GM18520 (cell line): ENCODE data around the gene SLC16A5.
"Not testable (repeated sequence)": the region's sequence is repeated elsewhere in the genome, so short reads cannot be mapped to it uniquely, and the experiment has no call there.

Experiments
- ATAC-seq: cut with Tn5 transposase; IDR thresholded peaks from one replicate; pipeline ENCODE4 v1.9.1; 2021; ENCODE audit not compliant: unreplicated experiment

SLC16A5 gene, protein sequence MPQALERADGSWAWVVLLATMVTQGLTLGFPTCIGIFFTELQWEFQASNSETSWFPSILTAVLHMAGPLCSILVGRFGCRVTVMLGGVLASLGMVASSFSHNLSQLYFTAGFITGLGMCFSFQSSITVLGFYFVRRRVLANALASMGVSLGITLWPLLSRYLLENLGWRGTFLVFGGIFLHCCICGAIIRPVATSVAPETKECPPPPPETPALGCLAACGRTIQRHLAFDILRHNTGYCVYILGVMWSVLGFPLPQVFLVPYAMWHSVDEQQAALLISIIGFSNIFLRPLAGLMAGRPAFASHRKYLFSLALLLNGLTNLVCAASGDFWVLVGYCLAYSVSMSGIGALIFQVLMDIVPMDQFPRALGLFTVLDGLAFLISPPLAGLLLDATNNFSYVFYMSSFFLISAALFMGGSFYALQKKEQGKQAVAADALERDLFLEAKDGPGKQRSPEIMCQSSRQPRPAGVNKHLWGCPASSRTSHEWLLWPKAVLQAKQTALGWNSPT

DNA sequence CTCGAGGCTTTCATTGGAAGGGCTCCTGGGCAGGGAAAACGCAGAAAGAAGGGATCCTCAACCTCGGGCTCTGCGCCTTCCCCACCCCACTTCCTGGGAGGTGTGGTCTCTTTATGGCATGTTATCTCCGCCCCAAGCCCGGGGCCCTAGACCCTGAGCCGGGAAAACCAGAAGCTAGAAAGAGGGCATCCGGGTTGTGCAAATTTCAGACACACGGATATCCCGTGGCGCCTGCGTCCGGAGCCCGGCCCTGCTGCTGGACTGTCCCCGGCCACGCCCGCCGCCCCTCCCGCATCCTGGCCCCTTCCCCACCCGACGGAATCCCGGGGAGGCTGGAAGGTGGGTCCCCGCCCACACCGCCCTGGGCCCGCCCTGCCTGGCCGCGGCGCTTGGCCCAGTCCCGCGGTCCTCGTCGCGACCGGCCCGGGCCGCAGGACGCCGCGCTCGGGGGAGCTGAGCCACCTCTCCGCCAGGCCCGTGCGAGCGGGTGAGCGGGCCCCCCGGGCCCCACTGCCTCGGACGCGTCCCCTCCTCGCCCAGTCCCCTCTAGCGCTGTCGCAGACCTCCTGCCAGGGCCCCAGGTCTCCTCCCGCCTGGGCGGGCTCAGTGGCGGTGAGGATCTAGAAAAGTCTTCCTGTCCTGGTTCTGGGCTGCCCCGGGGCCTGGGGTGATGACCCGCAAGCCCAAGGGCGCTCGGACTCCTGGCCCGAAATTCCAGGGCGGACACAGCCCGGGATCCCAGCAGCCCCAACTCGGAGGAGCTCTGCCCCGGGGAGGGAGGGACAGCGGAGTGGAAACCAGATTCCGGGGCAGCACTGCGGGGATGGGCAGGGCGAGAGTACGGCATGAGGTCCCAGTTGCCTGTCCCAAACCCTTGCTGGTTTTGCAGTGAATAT is at the start of gene SLC16A5:
SLC16A5 (plus strand) TSS at position 397 of the 896 bp plus-strand sequence. CDS start 5,683 bp downstream, outside the sequence.
- no peak for ATAC-seq

DNA sequence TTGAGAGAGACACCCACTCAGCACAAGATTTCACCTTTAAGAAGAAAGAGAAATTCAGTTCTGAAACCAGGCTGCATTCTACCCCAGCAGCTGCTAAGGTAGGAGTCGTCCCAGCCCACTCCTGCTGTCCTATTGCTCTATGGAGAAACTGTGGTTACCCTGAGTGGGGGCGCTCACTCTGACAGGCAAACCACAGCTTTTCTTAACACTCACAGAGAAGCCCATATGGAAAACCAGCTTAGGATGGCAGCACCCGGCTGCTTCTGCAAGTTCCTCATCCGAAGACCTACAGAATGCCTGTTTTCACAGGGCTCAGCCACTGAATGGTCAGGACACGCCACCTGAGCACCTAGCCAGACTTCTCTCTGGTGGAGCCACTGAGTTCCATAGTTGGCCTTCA is 48.5 kb upstream of the SLC16A5 start:
- ATAC-seq, result no peak

DNA sequence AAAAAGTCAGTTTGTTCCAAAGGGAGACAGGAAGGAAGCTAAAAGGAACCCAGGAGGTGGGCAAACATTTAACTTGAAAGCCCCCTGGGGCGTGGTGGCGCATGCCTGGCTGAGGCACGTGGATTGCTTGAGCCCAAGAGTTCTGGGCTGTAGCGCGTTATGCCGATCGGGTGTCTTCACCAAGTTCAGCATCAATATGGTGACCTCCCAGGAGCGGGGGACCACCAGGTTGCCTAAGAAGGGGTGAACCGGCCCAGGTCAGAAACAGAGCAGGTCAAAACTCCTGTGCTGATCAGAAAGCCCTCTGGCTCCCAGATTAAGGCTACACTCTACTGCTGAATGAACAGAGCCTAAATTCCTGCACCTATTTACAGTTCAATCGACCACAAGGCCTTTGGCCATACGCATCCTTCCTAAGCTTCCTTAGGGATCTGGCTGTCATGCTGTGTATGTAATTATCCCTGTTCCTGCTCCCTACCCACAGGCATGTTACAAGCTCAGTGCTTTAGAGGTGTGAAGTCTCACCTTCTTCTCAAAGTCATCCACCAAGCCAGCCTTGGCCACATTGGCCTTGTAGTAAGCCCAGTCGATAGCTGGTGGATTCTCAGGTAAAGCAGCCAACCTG is 46.0 kb upstream of the SLC16A5 start:
- no peak for ATAC-seq

DNA sequence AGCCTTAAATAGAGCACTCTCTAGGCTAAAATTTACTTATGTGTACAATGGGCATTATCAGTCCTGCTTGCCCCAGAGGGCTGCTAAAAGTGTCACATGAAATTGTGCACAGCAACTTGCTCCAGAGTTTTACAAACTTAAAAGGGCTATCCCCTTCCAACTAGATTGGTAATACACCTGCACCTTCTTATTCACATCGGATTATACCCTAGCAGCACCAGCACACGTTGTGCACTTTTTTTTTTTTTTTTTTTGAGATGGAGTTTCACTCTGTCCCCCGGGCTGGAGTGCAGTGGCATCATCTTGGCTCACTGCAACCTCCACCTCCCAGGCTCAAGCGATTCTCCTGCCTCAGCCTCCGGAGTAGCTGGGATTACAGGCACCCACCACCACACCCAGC is 44.0 kb upstream of the SLC16A5 start:
- not testable (repeated sequence) for ATAC-seq

DNA sequence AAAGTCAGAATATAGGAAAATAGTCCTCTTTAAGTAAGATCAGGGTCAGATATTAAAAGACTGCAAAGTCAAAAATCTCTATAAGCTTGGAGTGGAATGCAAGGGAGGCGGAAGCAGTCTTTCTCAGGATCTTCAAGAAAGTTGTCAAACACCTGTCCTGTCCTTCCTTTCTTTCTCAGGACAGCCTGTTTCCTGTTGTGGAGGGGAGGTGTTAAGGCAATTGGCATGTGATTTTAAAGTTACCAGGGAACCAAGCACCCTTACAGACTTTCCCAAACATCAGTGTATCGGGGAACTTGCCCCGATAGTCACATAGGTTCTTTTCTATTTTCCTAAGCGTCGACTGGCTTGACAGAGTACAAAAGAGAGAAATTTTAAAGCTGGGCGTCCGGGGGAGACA is 43.0 kb upstream of the SLC16A5 start:
- ATAC-seq, result no peak

DNA sequence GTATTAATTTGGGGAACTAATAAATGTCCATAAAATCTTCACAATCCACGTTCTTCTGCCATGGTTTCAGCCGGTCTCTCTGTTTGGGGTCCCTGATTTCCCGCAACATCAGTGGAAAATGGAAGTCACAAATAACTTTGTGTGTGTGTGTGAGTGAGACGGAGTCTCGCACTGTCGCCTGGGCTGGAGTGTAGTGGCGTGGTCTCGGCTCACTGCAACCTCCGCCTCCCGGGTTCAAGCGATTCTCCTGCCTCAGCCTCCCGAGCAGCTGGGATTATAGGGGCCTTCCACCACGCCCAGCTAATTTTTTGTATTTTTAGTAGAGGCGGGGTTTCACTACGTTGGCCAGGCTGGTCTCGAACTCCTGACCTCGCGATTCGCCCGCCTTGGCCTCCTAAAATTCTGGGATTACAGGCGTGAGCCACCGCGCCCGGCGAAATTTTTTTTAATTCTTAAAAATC is 41.8 kb upstream of the SLC16A5 start:
- not testable (repeated sequence) for ATAC-seq

DNA sequence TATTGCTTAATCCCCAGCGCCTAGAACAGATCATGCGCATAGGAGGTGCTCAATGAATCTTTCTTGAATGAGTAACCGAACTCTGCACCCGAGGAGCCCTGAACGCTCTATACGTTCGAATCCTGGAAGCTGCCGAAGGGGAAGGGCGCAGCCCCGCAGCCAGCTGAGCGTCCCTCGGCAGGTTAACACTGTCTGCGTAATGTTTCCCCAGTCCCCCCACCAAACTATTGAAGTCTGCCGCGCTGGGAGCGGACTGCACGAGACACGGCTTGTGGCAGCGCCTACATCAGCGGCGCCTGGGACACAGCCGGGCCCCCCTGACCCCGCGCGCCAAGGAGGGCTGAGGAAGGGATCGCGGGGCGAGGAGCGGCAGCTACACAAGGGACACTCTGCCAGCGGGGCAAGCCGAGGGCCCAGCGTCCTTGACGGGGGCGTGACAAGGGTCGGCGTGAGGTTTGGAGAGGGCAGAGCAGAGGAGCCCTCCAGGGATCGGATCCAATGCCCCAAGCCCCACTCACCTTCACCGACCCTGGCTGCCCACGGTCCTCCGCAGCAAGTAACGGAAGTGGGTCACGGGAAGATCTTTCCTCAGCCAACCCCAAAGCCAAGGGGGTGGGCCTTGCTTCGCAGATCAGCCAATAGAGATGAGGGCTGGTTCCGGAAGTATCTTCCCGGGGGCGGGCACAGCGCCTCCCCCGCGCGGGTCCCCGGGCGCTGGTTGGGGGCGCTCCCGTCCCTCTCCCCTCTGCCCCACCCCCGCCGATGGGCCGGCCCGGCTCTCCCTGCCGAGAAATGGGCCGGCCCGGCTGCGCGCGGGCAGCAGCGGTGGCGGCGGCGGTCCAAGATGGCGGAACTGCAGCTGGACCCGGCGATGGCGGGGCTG is 41.1 kb upstream of the SLC16A5 start, which contains the start of the genes ATP5PD and KCTD2:
ATP5PD (minus strand) TSS at position 563 of the 883 bp plus-strand sequence. CDS start 4,319 bp downstream, outside the sequence.
KCTD2 (plus strand) TSS at position 819 of the 883 bp plus-strand sequence; CDS start at position 845, 26 bp downstream.
- peak; percentile 97 for ATAC-seq

DNA sequence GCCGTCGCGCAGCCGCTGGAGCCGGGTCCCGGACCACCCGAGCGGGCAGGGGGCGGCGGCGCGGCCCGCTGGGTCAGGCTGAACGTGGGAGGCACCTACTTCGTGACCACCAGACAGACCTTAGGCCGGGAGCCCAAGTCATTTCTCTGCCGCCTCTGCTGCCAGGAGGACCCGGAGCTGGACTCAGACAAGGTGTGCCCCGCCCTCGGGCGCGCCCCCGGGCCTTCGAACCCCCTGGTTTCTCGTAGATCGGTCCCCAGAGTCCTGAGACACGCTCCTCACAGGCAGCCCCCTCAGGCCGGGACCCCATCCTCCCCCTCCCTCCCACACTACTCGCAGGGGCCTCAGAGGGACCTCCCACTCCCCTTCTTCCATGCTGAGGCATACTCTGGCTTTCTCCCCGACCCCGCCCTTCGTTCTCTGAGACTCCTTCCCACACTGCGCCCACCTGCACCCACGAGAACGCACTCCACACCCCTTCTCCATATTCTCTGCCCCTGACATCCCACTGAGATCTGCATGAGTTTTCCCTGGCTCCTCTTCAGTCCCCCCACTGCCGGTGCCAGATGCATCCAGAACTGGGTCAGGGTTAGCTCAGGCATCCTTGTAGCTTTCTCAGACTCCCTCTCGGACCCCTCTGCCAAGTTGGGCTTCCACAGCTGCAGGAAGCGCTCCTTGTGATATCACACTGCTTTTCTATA is 40.2 kb upstream of the SLC16A5 start:
- peak; percentile 4 for ATAC-seq

DNA sequence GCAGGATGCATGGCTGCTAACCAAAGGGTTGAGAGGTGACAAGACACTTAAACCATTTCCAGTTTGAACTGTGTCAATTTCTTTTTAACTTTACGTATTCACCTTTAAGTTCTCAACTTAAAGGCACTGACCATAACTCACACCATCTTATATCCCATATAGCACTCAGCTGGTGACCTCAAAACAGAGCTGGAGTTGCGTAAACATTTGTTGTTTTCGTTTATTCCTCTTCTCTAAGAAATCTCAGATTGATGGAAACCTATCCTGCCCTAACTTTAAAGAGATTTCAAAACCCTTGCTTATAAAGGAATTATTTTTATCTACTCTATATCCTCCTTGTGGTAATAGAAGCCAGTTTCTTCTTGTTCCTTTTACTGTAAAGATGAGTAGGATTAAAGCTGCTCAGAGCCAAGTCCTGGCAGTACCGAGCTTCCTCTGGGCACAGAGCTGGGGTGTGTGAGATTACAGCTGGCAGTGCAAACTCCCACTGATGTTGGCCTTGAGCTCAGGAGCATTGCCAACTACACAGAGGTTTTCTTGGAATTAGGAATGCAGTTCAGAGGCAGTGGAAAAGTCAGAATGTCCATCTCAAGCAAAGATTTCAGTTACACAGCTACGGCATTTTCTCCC is 39.4 kb upstream of the SLC16A5 start:
- no peak for ATAC-seq

DNA sequence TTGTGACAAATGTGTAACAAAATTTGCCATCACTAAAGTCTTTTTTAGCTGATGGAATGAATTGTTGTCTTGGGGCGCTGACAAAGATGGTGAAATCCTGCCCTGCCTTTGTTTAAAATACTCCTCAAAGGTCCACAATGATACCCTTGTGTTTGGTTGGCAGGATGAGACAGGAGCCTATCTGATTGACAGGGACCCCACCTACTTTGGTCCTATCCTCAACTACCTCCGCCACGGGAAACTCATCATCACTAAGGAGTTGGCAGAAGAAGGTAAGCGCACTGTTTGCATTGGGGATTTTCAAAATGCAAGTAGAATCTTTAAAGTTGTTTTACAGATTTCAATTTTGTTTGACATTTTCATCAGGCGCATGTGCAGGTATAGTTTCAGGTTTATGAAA is 38.7 kb upstream of the SLC16A5 start:
- ATAC-seq, result no peak

DNA sequence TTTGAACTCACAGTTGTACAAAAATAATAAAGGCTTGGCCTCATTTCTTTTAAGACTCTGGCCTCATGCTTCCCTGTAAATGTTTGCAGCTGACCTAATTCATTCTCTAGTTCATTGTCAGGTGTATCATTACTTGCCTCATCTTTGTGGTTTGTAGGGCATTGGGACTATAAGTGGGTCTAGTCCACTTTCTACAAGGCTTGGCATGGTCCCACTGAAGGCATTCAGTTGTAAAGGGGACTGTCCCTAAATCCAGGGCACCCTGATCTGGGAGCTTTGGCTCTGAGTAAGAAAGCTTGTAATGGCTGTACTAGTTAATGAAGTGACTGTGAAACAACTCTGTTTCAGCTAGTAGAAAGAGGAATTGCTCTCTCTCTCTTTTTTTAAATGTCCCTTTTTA is 38.0 kb upstream of the SLC16A5 start:
- no peak for ATAC-seq

DNA sequence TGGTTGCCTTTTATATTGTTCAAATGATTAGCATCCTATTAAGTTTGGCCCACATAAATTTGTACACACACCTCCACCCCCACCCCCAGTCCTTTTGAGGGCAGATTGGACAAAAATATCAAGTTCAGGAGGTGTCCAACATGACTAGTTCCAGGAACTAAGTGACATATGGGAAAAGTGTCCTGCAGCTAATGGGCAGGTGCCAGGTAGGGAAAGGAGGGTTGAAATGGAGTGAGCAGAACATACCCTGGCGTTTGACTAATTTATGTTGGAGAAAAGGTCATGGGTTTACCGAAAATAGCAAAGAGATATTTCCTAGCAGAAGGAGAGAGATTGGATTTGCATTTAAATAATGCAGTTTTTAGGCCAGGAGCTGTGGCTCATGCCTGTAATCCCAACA is 35.8 kb upstream of the SLC16A5 start:
- no peak for ATAC-seq

DNA sequence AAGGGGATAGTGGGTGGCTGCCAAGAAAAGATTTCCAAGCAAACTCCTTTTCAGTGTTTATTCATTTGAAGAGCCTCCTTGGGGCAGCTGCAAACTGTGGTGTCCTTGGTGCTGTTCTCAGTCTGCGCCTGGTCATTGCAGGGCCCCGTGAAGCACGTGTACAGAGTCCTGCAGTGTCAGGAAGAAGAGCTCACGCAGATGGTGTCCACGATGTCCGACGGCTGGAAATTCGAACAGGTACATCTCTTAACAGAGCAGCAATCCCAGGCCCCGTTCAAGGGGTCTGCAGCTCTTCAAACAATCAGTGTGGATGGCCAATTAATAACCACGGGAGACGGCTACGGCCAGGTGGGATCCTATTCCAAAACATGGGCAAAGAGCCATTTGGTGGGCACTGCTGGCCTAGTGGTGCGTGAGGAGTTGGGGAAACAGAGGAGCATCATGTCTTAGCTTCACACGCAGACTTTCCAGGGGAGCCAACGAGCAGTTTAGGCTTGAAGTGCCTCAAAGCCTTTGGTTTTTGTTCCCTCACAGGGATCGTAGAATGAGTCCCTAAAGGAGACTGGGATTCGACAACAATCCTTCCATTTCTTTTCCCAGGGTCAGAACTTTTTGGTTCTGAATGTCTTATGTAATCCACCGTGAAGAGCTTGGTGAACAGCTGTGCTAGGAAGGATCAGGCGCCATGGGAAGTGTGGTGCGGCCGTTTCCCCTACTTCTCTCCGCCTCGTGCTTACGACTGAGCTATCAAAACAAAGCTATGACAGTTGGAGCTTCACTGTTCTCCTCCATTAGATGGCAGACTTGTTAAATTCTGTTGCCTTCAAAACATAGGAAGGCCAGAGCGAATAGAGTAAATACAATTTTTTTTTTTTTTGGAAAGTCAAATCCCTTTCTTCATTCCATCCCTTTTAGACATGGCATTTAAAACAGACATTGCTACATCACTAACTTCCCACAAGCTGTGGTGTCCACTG is 28.1 kb upstream of the SLC16A5 start:
- ATAC-seq, result no peak

DNA sequence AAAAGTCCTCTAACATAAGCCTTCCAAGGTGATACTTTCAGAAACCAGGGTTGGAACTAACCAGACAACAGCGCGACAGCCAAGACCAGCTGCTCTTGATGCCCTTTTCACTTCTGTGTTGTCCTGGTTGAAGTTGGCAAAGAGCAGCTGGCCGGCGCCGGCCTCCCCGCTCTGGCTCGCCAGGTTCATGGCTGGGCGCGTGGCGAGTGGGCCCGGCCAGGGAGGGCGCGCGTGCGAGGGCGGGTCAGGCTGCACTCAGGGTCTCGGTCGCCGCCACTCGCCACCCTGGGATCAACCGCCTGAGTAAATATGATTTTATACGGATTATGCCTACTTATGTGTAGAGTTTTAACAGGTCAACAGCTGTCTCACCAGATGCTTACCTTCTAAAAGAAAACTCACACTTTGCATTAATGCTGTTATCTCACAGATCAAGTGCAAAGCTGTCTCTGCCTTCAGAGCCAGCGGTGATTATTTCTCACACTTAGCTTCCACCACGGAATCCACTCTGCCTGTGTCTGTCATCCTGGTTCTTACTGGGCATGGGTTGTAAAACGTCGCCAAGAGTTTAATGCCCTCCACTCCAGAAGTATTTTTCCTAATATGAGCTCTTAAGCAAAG is 27.2 kb upstream of the SLC16A5 start:
- no peak for ATAC-seq

DNA sequence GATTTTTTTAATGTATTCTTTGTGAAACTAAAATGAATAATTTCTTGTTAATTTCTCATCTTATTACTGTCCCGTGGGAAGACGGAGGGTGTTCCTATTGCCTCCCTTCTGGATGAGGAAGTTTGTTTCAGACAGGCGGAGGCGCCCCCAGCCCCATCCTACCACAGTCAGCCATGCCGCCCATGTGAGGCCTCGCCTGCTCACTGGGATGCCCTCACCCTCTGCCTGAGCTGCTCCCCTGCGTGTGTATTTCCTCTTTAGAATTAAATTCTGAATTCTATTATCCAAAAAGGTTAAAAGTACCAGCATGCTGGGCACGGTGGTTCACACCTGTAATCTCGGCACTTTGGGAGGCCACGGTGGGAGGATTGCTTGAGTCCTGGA is 26.7 kb upstream of the SLC16A5 start:
- no peak for ATAC-seq

DNA sequence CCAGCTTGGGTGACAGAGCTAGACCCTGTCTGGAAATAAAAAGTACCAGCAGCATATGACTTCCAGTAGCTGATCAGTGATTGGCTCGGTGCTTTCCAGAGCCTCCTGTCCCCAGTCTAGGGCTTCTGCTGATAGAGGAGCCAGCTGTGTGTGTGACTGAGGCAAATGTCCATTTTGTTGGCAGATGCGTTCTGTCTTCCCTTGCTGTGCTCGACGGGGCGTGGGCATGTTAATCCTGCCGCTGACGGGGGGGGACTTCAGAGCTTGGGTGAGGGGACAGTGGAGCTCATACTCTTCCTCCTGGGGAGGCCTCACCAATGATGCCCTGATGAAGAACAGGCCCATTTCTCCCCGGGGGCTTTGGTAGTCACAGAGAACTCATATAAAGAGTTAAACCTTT is 26.1 kb upstream of the SLC16A5 start:
- ATAC-seq, result no peak

DNA sequence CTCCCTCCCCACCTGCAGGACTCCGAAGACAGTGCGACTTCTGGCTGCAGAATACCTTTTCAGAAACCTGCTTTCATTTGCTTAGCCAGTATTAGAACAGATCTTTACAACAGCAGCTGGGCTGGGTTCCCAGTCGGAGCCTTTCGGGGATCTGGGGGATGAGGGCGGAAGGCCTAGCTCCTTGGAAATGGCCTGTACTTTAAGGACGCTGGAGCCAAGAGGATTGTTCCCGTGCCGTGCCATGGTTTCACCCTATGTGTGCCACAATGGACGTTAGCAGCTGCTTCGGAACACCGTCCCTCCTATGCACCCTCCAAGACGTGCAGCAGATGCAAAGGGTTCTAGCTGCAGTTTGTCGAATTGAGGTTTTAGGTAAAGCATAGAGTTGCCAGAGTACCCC is 24.6 kb upstream of the SLC16A5 start:
- ATAC-seq, result no peak
